SU-DHL-6 (cell line): ENCODE data around the gene SH3GLB2.

Experiments used
- H2AFZ ChIP-seq: fragments of 200-600 bp; sonication (generic); 2 replicates; pipeline ENCODE4 v1.6.1; 2014; ENCODE audit warnings: low read depth, mild to moderate bottlenecking, moderate library complexity, mixed read lengths, antibody characterized with exemption, low read length; ENCODE audit not compliant: severe bottlenecking
- H3F3A ChIP-seq: fragments of 200-600 bp; shearing (Covaris generic); 2 replicates; pipeline ENCODE4 v1.6.0; 2016; ENCODE audit warnings: antibody characterized with exemption, mild to moderate bottlenecking; ENCODE audit not compliant: insufficient read depth
- H3K27ac ChIP-seq: fragments of 200-600 bp; sonication (generic); 2 replicates; pipeline ENCODE4 v1.5.1; 2016; ENCODE audit warnings: low read depth, mild to moderate bottlenecking, low read length, moderate library complexity, mixed read lengths
- H3K27me3 ChIP-seq: fragments of 200-600 bp; sonication (generic), shearing (Covaris generic); 2 replicates; pipeline ENCODE4 v1.6.0; 2014; ENCODE audit warnings: mild to moderate bottlenecking, low read length
- H3K36me3 ChIP-seq: fragments of 200-600 bp; sonication (generic); 2 replicates; pipeline ENCODE4 v1.6.1; 2014; ENCODE audit warnings: mild to moderate bottlenecking, low read length, mixed read lengths
- H3K4me2 ChIP-seq: fragments of 300-600, 200-600 bp; shearing (Covaris generic), sonication (generic); 2 replicates; pipeline ENCODE4 v1.6.0; 2014; ENCODE audit warnings: low read length, low read depth, mild to moderate bottlenecking; ENCODE audit not compliant: poor library complexity, severe bottlenecking
- H3K4me3 ChIP-seq: fragments of 200-600 bp; sonication (generic); 2 replicates; pipeline ENCODE4 v1.5.1; 2014; ENCODE audit warnings: antibody characterized with exemption, low read length, mild to moderate bottlenecking, mixed read lengths; ENCODE audit not compliant: insufficient read depth, poor library complexity, severe bottlenecking
- H3K79me2 ChIP-seq: fragments of 200-600 bp; sonication (generic); 2 replicates; pipeline ENCODE4 v1.6.1; 2014; ENCODE audit warnings: mild to moderate bottlenecking, low read length, moderate library complexity; ENCODE audit not compliant: insufficient read depth
- H3K9ac ChIP-seq: fragments of 200-600 bp; sonication (generic); 2 replicates; pipeline ENCODE4 v1.7.0; 2014; ENCODE audit warnings: mild to moderate bottlenecking, low read length
- H3K9me2 ChIP-seq: fragments of 200-600 bp; sonication (generic); replicated peaks from 2 replicates; pipeline ENCODE4 v1.6.1; 2014; ENCODE audit warnings: low read length; ENCODE audit not compliant: insufficient read depth
- H3K9me3 ChIP-seq: fragments of 200-600 bp; sonication (generic); 2 replicates; pipeline ENCODE4 v1.6.1; 2014; ENCODE audit warnings: low read length, mixed read lengths; ENCODE audit not compliant: insufficient read depth
- H4K20me1 ChIP-seq: fragments of 200-600 bp; sonication (generic); 2 replicates; pipeline ENCODE4 v1.6.1; 2014; ENCODE audit warnings: low read depth, mild to moderate bottlenecking, antibody characterized with exemption, low read length, moderate library complexity, mixed read lengths
- EZH2phosphoT487 ChIP-seq: fragments of 200-600 bp; sonication (generic), shearing (Covaris generic); conservative IDR thresholded peaks from 2 replicates; pipeline ENCODE4 v1.6.1; 2018; ENCODE audit warnings: mild to moderate bottlenecking, antibody characterized with exemption, low read length, moderate library complexity, mixed read lengths
- TF ChIP-seq, protein P1 (sequence below): fragments of 200-600 bp; sonication (generic); IDR thresholded peaks from one replicate; pipeline ENCODE4 v1.5.1; 2017; ENCODE audit warnings: antibody characterized with exemption, mild to moderate bottlenecking, low read length, moderate library complexity; ENCODE audit not compliant: insufficient read depth, poor library complexity, severe bottlenecking

SH3GLB2 gene

DNA sequence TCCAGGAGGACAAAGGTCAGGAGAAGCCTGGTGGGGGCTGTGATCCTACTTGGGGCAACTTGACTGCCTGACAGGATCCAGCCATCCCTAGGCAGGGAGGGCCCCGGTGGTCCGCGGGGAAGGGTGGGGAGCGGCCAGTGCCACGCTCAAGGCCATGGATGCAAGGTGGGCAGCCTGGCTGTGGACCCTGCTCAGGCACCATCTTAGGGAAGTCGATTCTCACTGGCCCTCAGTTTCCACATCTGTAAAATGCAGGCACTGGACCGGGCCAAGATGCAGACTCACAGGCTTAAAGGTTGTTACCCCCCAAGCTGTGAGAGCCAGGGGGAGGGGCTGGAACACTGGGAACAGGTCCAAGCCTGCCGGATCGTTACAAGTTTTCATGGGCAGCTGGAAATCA lies 44.0 kb upstream of the SH3GLB2 start:
- H3K4me2 ChIP-seq, result no peak overlapping the region
- no peak overlapping the region for H3K9ac ChIP-seq
- TF ChIP-seq EZH2phosphoT487, result no peak
- TF ChIP-seq, protein P1, sequence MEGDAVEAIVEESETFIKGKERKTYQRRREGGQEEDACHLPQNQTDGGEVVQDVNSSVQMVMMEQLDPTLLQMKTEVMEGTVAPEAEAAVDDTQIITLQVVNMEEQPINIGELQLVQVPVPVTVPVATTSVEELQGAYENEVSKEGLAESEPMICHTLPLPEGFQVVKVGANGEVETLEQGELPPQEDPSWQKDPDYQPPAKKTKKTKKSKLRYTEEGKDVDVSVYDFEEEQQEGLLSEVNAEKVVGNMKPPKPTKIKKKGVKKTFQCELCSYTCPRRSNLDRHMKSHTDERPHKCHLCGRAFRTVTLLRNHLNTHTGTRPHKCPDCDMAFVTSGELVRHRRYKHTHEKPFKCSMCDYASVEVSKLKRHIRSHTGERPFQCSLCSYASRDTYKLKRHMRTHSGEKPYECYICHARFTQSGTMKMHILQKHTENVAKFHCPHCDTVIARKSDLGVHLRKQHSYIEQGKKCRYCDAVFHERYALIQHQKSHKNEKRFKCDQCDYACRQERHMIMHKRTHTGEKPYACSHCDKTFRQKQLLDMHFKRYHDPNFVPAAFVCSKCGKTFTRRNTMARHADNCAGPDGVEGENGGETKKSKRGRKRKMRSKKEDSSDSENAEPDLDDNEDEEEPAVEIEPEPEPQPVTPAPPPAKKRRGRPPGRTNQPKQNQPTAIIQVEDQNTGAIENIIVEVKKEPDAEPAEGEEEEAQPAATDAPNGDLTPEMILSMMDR, result no peak
- H3K36me3 ChIP-seq, result no peaks in the 10 kb centered on the region
- no peaks in the 10 kb centered on the region for H4K20me1 ChIP-seq
- H3K27me3 ChIP-seq, result no peaks in the 10 kb centered on the region
- H3K9me3 ChIP-seq, result no peaks in the 10 kb centered on the region
- no peaks in the 10 kb centered on the region for H3K9me2 ChIP-seq
- H3F3A ChIP-seq, result no peaks in the 10 kb centered on the region
- H2AFZ ChIP-seq, result no peak overlapping the region
- H3K4me3 ChIP-seq, result no peak overlapping the region
- no peaks in the 10 kb centered on the region for H3K79me2 ChIP-seq
- H3K27ac ChIP-seq, result no peak overlapping the region

DNA sequence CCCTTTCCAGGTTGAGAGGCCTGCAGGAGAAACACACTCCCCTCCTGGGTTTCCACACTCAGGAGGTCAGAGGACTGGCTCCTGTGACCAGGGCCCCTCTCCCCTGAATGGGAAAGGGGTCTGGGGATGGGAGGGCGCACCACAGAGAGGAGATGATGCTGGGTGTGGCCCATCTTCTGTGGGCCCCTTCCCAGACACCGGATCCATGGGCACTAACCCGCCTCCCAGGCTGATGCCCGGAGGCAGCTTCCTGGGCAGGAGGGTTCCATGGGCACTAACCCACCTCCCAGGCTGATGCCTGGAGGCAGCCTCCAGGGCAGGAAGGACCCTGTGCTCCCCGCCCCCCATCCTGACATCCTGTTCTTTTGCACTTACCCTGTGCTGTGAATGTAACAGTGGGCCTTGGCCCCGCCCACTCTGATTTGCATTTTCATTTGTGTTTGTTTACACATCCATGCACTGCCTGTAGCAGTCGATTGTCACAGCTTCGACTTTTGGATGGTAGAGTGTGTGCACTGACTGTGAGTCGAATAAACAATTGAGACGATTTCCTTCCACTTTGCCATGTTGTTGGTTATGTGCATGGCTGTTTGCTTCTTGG lies 43.5 kb upstream of the SH3GLB2 start:
- Histone ChIP-seq H3K4me3 (no peak overlapping the region), H3F3A (no peaks in the 10 kb centered on the region), H2AFZ (no peak overlapping the region), H3K36me3 (no peaks in the 10 kb centered on the region), H4K20me1 (no peaks in the 10 kb centered on the region), H3K4me2 (no peak overlapping the region), H3K27me3 (no peaks in the 10 kb centered on the region), H3K27ac (no peak overlapping the region), H3K79me2 (no peaks in the 10 kb centered on the region), H3K9ac (no peak overlapping the region), H3K9me2 (no peaks in the 10 kb centered on the region), H3K9me3 (no peaks in the 10 kb centered on the region)
- TF ChIP-seq, protein P1, result no peak
- no peak for TF ChIP-seq EZH2phosphoT487

DNA sequence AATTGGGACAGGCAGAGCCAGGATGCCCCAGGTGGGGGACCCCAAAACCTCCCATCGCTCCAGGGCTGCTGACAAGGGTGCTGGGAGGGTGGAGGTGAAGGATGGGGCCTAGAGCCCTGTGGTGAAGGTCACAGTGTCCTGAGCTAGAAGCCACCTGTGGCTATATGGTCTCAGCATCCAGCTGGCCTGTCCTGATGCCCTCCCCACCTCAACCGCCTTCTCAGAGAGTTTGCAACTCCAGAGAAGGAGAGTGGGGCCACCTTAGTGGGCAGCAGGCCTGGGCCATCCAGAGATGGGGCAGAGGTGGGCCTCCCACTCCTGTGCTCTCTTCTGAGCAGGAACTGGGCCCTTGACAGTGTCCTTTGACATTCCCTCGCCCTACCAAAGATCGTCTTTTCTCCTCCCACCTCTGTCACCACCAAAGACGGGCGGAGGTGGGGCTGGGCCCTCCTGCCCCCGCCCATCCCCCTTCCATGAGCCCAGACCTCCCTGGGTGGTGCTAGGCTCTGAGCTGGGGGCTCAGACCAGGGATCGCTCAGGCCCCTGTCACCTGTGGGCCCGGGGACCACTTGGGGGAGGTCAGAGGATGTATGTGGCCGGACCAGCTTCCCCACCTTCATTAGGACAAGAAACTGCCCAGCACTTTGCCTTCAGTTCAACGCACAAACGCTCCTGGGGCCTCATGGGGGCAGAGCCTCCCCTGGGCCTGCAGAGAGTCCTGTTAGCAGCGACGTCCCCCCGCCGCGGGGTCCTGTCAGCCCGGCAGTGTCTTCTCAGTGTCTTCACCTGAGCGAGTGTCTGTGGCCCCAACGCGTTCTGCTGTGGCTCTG lies 42.8 kb upstream of the SH3GLB2 start:
- Histone ChIP-seq H4K20me1 (no peaks in the 10 kb centered on the region), H3K9me2 (no peaks in the 10 kb centered on the region), H3K27ac (no peak overlapping the region), H3K36me3 (no peaks in the 10 kb centered on the region), H3F3A (no peaks in the 10 kb centered on the region), H2AFZ (no peak overlapping the region), H3K79me2 (no peaks in the 10 kb centered on the region), H3K27me3 (no peaks in the 10 kb centered on the region), H3K9ac (no peak overlapping the region), H3K9me3 (no peaks in the 10 kb centered on the region), H3K4me3 (no peak overlapping the region), H3K4me2 (no peak overlapping the region)
- TF ChIP-seq EZH2phosphoT487, result no peak
- TF ChIP-seq, protein P1, result no peak
